ENCODE measurements around the gene TBXA2R. TPM values are rescaled to one million over a fixed set of nuclear protein-coding genes. Genes with fewer than 3 reads are reported as not detected.

The TBXA2R gene
- total and polyA plus RNA-seq, 2 experiments from 2014 or later = 0.70 to 2.0 TPM

DNA sequence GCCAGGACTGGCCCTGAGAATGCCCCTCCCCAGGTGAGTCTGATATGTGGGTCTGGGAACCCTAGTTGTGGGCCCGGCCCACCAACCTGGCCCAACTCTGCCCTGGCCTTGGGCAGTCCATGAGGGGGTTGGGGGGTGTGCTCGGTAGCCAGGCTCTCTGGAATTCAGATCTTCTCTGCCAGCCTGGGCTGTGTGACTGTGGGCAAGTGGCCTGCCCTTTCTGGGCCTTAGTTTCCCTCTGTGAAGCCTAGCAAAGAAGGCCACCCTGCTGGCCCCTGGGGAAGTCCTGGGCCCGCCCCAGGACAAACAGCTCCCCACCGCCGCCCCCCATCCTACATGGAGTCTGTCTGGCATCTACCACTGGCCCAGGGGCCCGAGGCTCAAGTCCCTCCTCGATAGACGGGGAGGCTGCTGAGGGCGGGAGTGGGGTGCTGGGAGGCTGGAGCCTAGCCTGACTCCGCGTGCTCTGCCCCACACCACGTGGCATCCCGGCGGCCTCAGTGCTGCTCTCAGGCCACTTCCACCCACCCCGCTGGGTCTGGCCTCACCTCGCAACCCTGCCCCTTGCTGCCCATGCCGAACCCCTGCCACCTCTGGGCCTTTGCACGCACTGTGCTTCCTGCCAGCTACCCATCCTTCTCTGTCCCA lies 8.3 kb upstream of the TBXA2R start:
- H3K4me1 ChIP-seq (ENCODE audit: insufficient read depth) = no peaks in the 10 kb centered on the region
- H3K27ac ChIP-seq = no peak overlapping the region
- H3K27me3 ChIP-seq = no peaks in the 10 kb centered on the region
- no peak for TF ChIP-seq EZH2 (IDR thresholded peaks at IDR 0.05; ENCODE audit: borderline replicate concordance)
- TF ChIP-seq EZH2phosphoT487 (IDR thresholded peaks at IDR 0.05; ENCODE audit: low read depth, severe bottlenecking, unreplicated experiment) = no peak
- TF ChIP-seq, protein P1, sequence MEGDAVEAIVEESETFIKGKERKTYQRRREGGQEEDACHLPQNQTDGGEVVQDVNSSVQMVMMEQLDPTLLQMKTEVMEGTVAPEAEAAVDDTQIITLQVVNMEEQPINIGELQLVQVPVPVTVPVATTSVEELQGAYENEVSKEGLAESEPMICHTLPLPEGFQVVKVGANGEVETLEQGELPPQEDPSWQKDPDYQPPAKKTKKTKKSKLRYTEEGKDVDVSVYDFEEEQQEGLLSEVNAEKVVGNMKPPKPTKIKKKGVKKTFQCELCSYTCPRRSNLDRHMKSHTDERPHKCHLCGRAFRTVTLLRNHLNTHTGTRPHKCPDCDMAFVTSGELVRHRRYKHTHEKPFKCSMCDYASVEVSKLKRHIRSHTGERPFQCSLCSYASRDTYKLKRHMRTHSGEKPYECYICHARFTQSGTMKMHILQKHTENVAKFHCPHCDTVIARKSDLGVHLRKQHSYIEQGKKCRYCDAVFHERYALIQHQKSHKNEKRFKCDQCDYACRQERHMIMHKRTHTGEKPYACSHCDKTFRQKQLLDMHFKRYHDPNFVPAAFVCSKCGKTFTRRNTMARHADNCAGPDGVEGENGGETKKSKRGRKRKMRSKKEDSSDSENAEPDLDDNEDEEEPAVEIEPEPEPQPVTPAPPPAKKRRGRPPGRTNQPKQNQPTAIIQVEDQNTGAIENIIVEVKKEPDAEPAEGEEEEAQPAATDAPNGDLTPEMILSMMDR (IDR thresholded peaks at IDR 0.05; ENCODE audit: poor library complexity) = no peak
- WGBS (ENCODE audit: low lambda C conversion rate, missing lambda C conversion rate) = 95% methylated on average over 15 of the region's 18 CpGs
- no peak overlapping the region for H2AFZ ChIP-seq
- no peaks in the 10 kb centered on the region for H4K20me1 ChIP-seq (ENCODE audit: insufficient read depth, poor library complexity, severe bottlenecking)
- no peaks in the 10 kb centered on the region for H3K36me3 ChIP-seq (replicated peaks; ENCODE audit: insufficient read depth, low read depth)
- no peaks in the 10 kb centered on the region for H3K9me3 ChIP-seq (ENCODE audit: low read depth)
- no peak for DNase-seq (ENCODE audit: low spot score)
- no peak overlapping the region for H3K4me2 ChIP-seq
- H3K79me2 ChIP-seq = no peaks in the 10 kb centered on the region
- no peak overlapping the region for H3K4me3 ChIP-seq
- no peaks in the 10 kb centered on the region for H3K9me2 ChIP-seq (replicated peaks; ENCODE audit: insufficient read depth)

DNA sequence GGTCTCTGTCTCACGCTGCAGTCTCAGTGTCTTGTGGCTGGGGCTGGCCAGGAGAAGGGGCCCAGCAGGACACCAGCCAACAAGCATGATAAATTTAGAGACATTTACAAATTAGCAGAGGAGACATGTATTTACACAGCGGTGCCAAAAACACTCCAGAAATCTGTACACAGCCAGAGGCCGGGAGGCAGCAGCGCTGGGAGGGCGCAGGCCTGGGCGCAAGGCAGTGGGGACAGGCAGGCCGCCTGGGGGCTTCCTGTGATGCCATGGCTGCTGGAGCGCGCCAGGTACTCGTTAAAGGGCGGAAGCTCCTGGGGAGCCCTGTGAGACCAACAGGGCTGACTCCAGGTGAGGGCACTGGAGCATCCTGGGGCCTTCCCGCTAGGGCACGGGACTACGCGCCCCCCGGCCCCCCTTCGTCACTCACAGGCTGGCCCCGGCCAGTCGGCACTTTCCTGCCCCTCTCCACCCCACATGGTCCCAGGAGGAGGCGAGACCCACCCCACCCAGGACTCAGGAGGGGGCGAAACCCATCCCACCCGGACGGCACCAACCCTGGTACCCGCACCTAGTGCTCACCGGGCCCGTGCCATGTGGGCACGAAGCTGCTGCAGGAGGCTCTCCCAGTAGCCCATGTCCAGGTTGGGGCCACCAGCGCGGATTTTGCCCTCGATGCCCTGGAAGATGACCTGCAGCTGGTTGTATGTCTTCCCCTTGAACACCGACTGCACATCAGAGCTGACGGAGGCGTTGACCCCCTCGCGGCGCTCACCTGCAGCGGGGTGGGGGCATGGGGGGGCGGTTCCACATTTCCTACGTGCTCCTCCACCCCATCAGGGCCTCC lies 7.4 kb upstream of the TBXA2R start:
- H3K27ac ChIP-seq = no peak overlapping the region
- no peaks in the 10 kb centered on the region for H3K27me3 ChIP-seq
- H3K9me3 ChIP-seq (ENCODE audit: low read depth) = no peaks in the 10 kb centered on the region
- no peak for DNase-seq (ENCODE audit: low spot score)
- H3K36me3 ChIP-seq (replicated peaks; ENCODE audit: insufficient read depth, low read depth) = no peaks in the 10 kb centered on the region
- TF ChIP-seq EZH2phosphoT487 (IDR thresholded peaks at IDR 0.05; ENCODE audit: low read depth, severe bottlenecking, unreplicated experiment) (no peak), EZH2 (IDR thresholded peaks at IDR 0.05; ENCODE audit: borderline replicate concordance) (no peak)
- TF ChIP-seq, protein P1 (IDR thresholded peaks at IDR 0.05; ENCODE audit: poor library complexity) = no peak
- no peaks in the 10 kb centered on the region for H3K4me1 ChIP-seq (ENCODE audit: insufficient read depth)
- H2AFZ ChIP-seq = no peak overlapping the region
- no peak overlapping the region for H3K4me2 ChIP-seq
- no peak overlapping the region for H3K4me3 ChIP-seq
- H3K9me2 ChIP-seq (replicated peaks; ENCODE audit: insufficient read depth) = no peaks in the 10 kb centered on the region
- WGBS (ENCODE audit: low lambda C conversion rate, missing lambda C conversion rate) = 95% methylated on average over 32 of the region's 39 CpGs
- no peaks in the 10 kb centered on the region for H4K20me1 ChIP-seq (ENCODE audit: insufficient read depth, poor library complexity, severe bottlenecking)
- H3K79me2 ChIP-seq = no peaks in the 10 kb centered on the region

DNA sequence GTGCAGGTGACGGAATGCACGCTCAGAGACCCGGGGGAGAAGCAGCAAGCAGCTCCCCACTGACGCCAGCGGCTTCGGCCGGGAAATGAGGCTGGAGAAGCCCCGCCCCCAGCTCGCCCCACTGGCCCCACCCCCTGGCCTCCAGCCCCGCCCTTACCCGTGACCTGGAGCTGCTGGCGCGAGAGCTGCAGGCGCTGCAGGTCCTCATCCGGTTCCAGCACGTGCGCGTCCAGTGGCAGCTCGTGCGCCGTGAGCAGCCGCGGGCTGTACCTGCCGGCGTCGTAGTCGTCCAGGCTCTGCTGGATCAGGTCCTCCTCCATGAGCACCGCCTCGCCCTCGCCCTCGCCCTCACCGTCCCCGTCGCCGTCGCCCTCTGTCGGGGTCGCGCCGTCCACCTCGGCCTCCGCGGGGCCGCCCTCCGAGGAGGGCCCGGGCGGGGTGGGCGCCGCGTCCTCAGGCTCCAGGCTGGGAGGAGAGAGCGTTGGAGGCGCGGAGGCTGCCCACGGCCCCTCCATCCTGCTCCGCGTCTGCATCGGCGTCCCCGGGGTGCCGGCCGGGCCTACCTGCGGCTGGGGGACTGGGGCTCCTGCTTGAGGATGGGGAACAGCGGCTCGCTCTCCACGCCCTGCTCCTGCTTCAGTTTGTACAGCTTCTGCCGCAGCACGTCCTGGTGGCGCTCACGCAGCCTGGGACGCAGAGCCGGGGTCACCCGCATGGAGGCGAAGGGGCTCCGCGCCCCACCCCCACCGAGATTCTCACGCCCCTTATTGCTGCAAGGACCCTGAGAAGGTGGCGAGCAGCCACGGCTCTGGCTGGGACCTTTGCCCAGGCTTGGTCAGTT lies 6.4 kb upstream of the TBXA2R start:
- TF ChIP-seq EZH2phosphoT487 (IDR thresholded peaks at IDR 0.05; ENCODE audit: low read depth, severe bottlenecking, unreplicated experiment) (no peak), EZH2 (IDR thresholded peaks at IDR 0.05; ENCODE audit: borderline replicate concordance) (no peak)
- TF ChIP-seq, protein P1 (IDR thresholded peaks at IDR 0.05; ENCODE audit: poor library complexity) = no peak
- Histone ChIP-seq H3K4me3 (no peak overlapping the region), H3K4me1 (ENCODE audit: insufficient read depth) (no peaks in the 10 kb centered on the region), H3K79me2 (no peaks in the 10 kb centered on the region), H2AFZ (no peak overlapping the region), H3K27me3 (no peaks in the 10 kb centered on the region), H3K27ac (no peak overlapping the region), H3K9me3 (ENCODE audit: low read depth) (no peaks in the 10 kb centered on the region), H3K9me2 (replicated peaks; ENCODE audit: insufficient read depth) (no peaks in the 10 kb centered on the region), H3K4me2 (no peak overlapping the region), H3K36me3 (replicated peaks; ENCODE audit: insufficient read depth, low read depth) (no peaks in the 10 kb centered on the region), H4K20me1 (ENCODE audit: insufficient read depth, poor library complexity, severe bottlenecking) (no peaks in the 10 kb centered on the region)
- no peak for DNase-seq (ENCODE audit: low spot score)
- 95% methylated on average over 48 of the region's 79 CpGs for WGBS (ENCODE audit: low lambda C conversion rate, missing lambda C conversion rate)
